GM18505 (cell line): ENCODE measurements around the gene XYLT1.

Experiments used
- ATAC-seq: cut with Tn5 transposase; IDR thresholded peaks from one replicate; pipeline ENCODE4 v1.9.1; 2021; ENCODE audit not compliant: unreplicated experiment
- POLR2A ChIP-seq: IDR thresholded peaks from 4 replicates; pipeline ENCODE4 v1.6.1; 2011; ENCODE audit warnings: borderline replicate concordance; ENCODE audit not compliant: insufficient read depth, insufficient read length; ENCODE audit errors: extremely low read depth

The XYLT1 gene

GRCh38 chr16:17474572-17474971 lies 3.8 kb upstream of the XYLT1 start:
- ATAC-seq, result no peak
- TF ChIP-seq POLR2A, result no peak

GRCh38 chr16:17474037-17474436 lies 3.3 kb upstream of the XYLT1 start:
- no peak for TF ChIP-seq POLR2A
- no peak for ATAC-seq

- TF ChIP-seq POLR2A, result no peak
- no peak for ATAC-seq
These were observed 1.1 kb upstream of the XYLT1 start for GRCh38 chr16:17471719-17472461.

- no peak for ATAC-seq
These were observed 415 bp downstream of the XYLT1 start for GRCh38 chr16:17470182-17470907.

GRCh38 chr16:17469741-17470181 lies 999 bp downstream of the XYLT1 start:
- ATAC-seq, result no peak
- TF ChIP-seq POLR2A, result no peak

More at GRCh38 chr16:17470182-17470907, 415 bp downstream of the XYLT1 start:
- TF ChIP-seq POLR2A, result no peak

- no peak for ATAC-seq
- TF ChIP-seq POLR2A, result no peak
These were observed 1.6 kb downstream of the XYLT1 start for GRCh38 chr16:17469011-17469740.

- no peak for TF ChIP-seq POLR2A
- ATAC-seq, result no peak
These were observed 2.1 kb downstream of the XYLT1 start for GRCh38 chr16:17468611-17469010.

GRCh38 chr16:17467923-17468540 lies 2.7 kb downstream of the XYLT1 start:
- no peak for ATAC-seq
- TF ChIP-seq POLR2A, result no peak

GRCh38 chr16:17466876-17467275 lies 3.9 kb downstream of the XYLT1 start:
- no peak for TF ChIP-seq POLR2A
- ATAC-seq, result no peak

GRCh38 chr16:17465460-17465859 lies 5.3 kb downstream of the XYLT1 start:
- TF ChIP-seq POLR2A, result no peak
- ATAC-seq, result no peak

GRCh38 chr16:17463335-17463734 lies 7.4 kb downstream of the XYLT1 start:
- no peak for ATAC-seq

GRCh38 chr16:17461951-17462729 lies 8.6 kb downstream of the XYLT1 start:
- TF ChIP-seq POLR2A, result no peak
- ATAC-seq, result no peak

More at GRCh38 chr16:17463335-17463734, 7.4 kb downstream of the XYLT1 start:
- no peak for TF ChIP-seq POLR2A
